CD4-positive, alpha-beta T cell treated with Interleukin-6 at 100 ng/mL for 8 hours (primary cell): ENCODE measurements around the gene NES.
"Not testable (repeated sequence)": the region's sequence is repeated elsewhere in the genome, so short reads cannot be mapped to it uniquely, and the experiment has no call there.

Experiments used
- DNase-seq: peaks from one replicate; pipeline ENCODE4 v3.0.0-alpha.2; 2020; ENCODE audit warnings: mixed read lengths, low spot score

NES gene

DNA sequence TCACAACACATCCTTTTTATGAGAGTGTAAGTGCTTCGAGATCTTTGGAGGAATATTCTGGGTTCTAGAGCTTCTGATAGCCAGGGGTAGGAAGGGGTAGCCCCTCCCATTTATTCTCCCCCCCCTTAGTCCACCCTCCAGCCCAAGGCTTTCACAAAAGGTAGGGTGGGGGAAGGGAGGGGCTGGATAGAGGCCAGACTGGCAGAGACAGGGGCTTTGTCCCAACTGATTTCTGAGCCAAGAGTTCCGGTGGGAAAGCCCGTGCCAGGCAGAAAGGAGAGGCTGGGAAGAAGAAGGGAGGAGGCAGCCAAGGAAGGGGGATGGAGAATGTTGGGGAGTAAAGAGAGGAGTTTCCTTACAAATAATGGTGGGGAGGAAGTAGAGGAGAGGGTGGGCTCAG, 32.2 kb downstream of the NES start:
- no peak for DNase-seq

- DNase-seq, result no peak
Observed at GRCh38 chr1:156644640-156645039, 32.6 kb downstream of the NES start.

- no peak for DNase-seq
Observed at GRCh38 chr1:156644146-156644545, 33.1 kb downstream of the NES start.

DNA sequence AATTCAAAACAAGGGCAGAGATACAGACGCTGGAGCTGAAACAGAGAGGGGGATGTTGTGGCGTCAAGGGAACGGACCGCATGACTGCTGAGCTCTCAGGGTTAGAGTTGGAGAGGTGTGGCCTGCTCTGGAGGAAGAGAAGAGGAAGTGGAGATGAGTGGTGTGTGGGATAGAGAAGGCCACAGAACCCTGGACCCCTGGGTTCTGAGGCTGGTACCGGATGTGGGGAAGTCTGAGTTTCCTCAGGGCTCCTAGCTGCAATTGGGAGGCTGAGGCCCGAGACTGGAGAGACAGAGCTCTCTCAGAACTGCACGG, 33.5 kb downstream of the NES start:
- DNase-seq, result no peak

GRCh38 chr1:156643049-156643777, 34.0 kb downstream of the NES start:
- DNase-seq, result no peak

GRCh38 chr1:156642265-156643048, 34.8 kb downstream of the NES start:
- no peak for DNase-seq

GRCh38 chr1:156641761-156642264, 35.4 kb downstream of the NES start, which contains the start of gene BCAN:
TSS of gene BCAN (plus strand) at chr1:156642117. CDS start at chr1:156646055, 3,938 bp downstream.
- no peak for DNase-seq

GRCh38 chr1:156640842-156641706, 36.1 kb downstream of the NES start:
- DNase-seq, result no peak

GRCh38 chr1:156639601-156640101, 37.6 kb downstream of the NES start:
- DNase-seq, result no peak

GRCh38 chr1:156638189-156638985, 38.8 kb downstream of the NES start:
- no peak for DNase-seq

DNA sequence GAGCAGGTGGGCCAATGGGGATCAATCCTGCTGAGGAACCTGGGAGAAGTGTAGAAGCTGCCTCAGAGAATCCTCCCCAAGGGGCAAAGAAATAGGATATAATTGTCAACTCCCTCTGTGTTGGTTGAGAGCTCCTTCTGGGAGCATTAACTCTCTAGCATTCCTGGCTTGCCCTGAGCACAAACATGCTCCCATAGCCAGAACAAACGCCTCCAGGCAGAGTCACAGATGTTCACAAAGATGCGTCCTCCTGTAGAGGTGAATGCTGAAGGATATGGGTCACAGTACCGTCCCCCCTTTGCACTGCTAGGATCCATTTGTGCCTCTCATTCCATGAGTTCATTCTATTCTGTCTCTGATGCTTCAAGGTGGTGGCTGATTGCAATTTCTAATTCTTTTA, 44.9 kb downstream of the NES start:
- DNase-seq, result no peak

DNA sequence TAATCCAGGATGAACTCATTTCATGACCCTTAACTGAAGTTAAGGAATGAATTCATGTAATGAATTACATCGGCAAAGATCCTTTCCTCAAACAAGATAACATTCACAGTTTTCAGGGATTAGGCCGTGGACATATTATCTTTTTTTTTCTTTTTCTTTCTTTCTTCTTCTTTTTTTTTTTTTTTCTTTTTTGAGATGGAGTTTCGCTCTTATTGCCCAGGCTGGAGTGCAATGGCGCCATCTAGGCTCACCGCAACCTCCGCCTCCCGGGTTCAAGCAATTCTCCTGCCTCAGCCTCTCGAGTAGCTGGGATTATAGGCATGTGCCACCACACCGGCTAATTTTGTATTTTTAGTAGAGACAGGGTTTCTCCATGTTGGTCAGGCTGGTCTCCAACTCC, 46.1 kb downstream of the NES start:
- DNase-seq, result not testable (repeated sequence)

- DNase-seq, result no peak
Observed at GRCh38 chr1:156629823-156630449, 47.3 kb downstream of the NES start.

GRCh38 chr1:156627313-156627880, 49.8 kb downstream of the NES start:
- DNase-seq, result peak; percentile 25

- DNase-seq, result no peak
Observed at GRCh38 chr1:156626079-156626438, 51.1 kb downstream of the NES start.

GRCh38 chr1:156625436-156626078, 51.6 kb downstream of the NES start:
- DNase-seq, result peak; percentile 54

DNA sequence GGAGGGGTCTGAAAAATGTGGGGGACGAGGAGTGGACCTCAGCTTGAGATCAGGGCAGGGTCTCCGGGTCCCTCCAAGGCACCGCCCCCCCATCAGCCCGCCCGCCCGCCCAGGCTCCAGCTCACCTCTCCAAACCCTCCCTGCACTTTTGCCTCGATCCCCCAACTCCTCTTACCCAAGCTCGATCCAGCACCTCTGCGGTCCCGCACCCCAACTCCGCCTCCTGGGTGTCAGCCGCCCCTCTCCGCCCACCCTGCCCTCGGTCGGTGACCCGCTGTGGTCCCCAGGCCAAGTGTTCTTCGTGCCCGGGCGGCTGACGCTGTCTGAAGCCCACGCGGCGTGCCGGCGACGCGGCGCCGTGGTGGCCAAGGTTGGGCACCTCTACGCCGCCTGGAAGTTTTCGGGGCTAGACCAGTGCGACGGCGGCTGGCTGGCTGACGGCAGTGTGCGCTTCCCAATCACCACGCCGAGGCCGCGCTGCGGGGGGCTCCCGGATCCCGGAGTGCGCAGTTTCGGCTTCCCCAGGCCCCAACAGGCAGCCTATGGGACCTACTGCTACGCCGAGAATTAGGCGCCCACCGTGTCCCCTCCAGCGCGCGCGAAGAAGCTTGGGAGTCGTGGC, 52.3 kb downstream of the NES start:
- no peak for DNase-seq

GRCh38 chr1:156623946-156624813, 53.0 kb downstream of the NES start:
- no peak for DNase-seq
